Thymus (tissue), 11 donors: Measurements from ENCODE around the gene CEMP1. TPM values are rescaled to one million over a fixed set of nuclear protein-coding genes. Genes with fewer than 3 reads are reported as not detected.

Source experiments
- DNase-seq, 9 donors: peaks; one replicate each; pipeline ENCODE4 v3.0.0-alpha.2; 2013; ENCODE audit warnings: low spot score in 9 of 9, low read depth in 6 of 9, missing footprints in 1 of 9
- H3K27ac ChIP-seq, 2 donors: one replicate each; pipeline ENCODE4 v1.5.1; 2013; ENCODE audit warnings: control low read depth in 1 of 2, low read depth in 1 of 2, low read length in 1 of 2, mild to moderate bottlenecking in 1 of 2, moderate library complexity in 1 of 2
- H3K27me3 ChIP-seq, 2 donors: one replicate each; pipeline ENCODE4 v1.5.1; 2013; ENCODE audit warnings: low read length in 1 of 2; ENCODE audit not compliant: control insufficient read depth in 2 of 2, insufficient read depth in 1 of 2
- H3K36me3 ChIP-seq, 2 donors: one replicate each; pipeline ENCODE4 v1.5.1; 2013; ENCODE audit warnings: low read length in 1 of 2, mild to moderate bottlenecking in 1 of 2, moderate library complexity in 1 of 2; ENCODE audit not compliant: control insufficient read depth in 2 of 2, insufficient read depth in 2 of 2
- H3K4me1 ChIP-seq, 2 donors: one replicate each; pipeline ENCODE4 v1.5.1; 2013; ENCODE audit warnings: low read length in 2 of 2; ENCODE audit not compliant: control insufficient read depth in 2 of 2, insufficient read depth in 2 of 2
- H3K4me3 ChIP-seq, 2 donors: one replicate each; pipeline ENCODE4 v1.5.1; 2013; ENCODE audit warnings: low read length in 2 of 2, control low read depth in 1 of 2, mild to moderate bottlenecking in 1 of 2
- H3K9me3 ChIP-seq, 2 donors: one replicate each; pipeline ENCODE4 v1.5.1; 2013; ENCODE audit warnings: low read length in 1 of 2, mild to moderate bottlenecking in 1 of 2; ENCODE audit not compliant: control insufficient read depth in 2 of 2, insufficient read depth in 1 of 2
- WGBS: extraction: QIAGEN DNeasy Blood & Tissue Kit; methylation state at CpG from one replicate; pipeline ENCODE4 v1.1.7; 2013; 5-methylcytosine and 5-hydroxymethylcytosine counted together
- polyA plus RNA-seq: library from polyadenylated mRNA; stranded (reverse); fragments of 200-250 nt; gene quantifications from one replicate; pipeline ENCODE4 v1.2.3, GENCODE V29; 2013
- total RNA-seq: library from RNA; stranded (reverse); fragments of 120-200 nt; gene quantifications from one replicate; pipeline ENCODE4 v1.2.4, GENCODE V29; 2013
- donor health status: healthy.

Gene CEMP1
- total and polyA plus RNA-seq, 2 donors = 0.47 to 1.2 TPM

DNA sequence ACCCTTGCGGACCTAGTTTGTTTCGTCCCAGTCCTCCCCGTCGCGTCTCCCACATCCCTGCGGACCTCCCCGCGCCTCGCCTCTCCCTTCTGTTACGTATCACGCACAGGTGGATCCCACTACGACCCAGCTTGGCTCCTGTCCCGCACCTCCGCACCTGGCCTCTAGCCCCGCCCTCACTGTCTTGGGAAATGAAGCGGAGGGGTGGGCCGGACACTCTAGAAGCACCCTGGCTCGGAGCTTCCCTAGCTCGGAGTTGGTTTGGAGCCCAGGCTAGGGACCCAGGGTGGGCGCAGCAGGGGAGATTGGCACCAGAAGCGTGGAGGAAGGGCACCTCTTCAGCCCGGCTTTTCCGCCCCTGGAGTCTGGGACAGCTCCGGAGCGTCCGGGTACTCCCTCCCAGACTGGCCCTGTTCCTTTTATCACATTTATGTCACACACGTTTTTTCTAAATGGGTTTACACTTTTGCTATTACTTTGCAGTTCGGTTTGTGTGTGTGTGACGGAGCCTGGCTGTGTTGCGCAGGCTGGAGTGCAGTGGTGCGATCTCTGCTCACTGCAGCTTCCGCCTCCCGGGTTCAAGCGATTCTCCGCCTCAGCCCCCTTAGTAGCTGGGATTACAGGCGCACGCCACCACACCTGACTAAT is 1.4 kb upstream of the CEMP1 start:
- peak overlapping the region; percentile 59 to 74 for H3K4me3 ChIP-seq
- peak overlapping the region; percentile 88 to 97 for H3K27ac ChIP-seq
- WGBS = 1% methylated on average over 37 of the region's 37 CpGs
- peaks cover 6 to 34% of the 10 kb centered on the region in 2 donors for H3K4me1 ChIP-seq
- H3K27me3 ChIP-seq = peaks cover 0 to 23% of the 10 kb centered on the region in 2 donors
- DNase-seq = peak in 2 of 9 donors; percentile 60 to 69
- peaks cover 20 to 27% of the 10 kb centered on the region in 2 donors for H3K36me3 ChIP-seq
- peaks cover 0 to 1% of the 10 kb centered on the region in 2 donors for H3K9me3 ChIP-seq

DNA sequence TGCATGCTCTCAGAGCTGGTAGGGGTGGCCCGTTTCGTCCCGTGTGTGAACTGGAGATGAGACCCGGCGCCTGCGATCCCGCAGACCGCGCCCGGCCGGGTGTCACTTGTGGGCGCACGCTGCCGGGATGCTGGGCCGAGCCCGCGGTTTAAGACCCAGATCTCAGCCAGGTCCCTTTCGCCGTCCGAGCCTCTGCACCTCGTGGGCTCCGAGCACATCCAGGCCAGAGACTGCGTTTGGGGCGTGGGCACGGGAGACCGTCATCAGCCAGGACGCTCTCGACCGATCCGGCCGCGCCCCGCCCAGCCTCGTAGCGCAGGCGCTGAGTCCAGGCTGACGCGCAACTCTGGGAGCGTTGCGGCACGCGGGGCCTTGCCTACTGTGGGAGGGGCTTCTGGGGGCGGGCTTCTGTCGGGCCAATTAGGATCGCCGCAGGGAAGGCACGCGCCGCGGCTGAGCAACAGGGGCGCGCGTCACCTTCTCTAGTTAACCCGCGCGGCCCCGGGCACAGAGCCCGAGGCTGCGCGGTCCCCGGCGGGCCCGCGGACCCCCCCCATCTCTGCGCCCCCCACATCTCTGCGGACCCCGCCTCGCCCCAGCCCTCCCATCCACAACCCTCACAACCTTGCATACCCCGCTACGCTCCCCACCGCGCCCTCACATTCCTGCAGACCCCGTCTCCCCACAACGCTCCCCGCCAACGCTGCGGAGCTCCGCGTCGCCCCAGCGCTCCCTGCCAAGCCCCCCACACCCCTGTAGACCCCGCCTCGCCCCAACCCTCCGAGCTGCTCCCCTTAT is 687 bp upstream of the CEMP1 start:
- DNase-seq = peak; percentile 79 to 96 (median 92)
- Histone ChIP-seq H3K27me3 (peaks cover 0 to 23% of the 10 kb centered on the region in 2 donors), H3K36me3 (peaks cover 21 to 33% of the 10 kb centered on the region in 2 donors), H3K9me3 (peaks cover 0 to 1% of the 10 kb centered on the region in 2 donors), H3K27ac (peak overlapping the region; percentile 88 to 97), H3K4me3 (peak overlapping the region; percentile 60 to 74), H3K4me1 (peaks cover 6 to 29% of the 10 kb centered on the region in 2 donors)
- under 1% methylated on average over 84 of the region's 84 CpGs for WGBS

DNA sequence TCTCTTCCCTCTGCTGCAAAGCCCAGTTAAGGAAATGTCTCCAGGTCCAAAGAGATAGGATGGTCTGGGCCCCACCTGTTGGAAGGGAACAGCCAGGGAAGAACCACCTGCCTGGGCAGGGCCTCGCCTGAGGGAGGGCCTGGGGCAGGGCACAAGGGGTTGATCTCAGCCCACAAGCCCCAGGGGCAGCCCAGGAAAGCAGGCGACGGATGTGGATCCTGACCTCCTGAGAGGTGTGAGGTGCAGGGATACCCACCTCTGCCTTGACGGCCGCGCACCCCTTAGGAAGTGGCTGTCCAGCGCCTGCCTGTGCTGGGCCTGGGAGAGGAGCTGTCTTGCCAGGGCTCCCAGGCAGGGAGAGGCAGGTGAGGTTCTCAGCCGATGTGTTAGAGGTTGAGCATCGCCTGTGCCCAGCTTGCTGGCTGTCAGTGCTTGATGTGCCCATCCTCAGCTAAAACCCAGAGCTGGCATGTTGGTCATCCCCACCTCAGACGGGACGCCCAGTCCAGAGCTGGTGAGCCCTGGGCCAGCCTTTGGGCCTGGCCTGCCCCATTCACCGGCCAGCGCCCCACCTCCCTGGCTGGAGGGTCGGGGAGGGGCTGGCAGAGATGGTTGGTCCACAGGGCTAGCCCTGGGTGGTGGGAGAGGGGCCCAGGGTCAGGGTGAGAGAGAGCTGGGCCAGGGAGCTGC is 434 bp downstream of the CEMP1 start:
- 96% methylated on average over 14 of the region's 14 CpGs for WGBS
- Histone ChIP-seq H3K27ac (peak overlapping the region in 1 of 2 donors; percentile 54), H3K4me3 (peak overlapping the region in 1 of 2 donors; percentile 74), H3K27me3 (peaks cover 0 to 23% of the 10 kb centered on the region in 2 donors), H3K36me3 (peaks cover 29 to 40% of the 10 kb centered on the region in 2 donors), H3K4me1 (peaks cover 6 to 25% of the 10 kb centered on the region in 2 donors), H3K9me3 (peaks cover 0 to 1% of the 10 kb centered on the region in 2 donors)
- DNase-seq = no peak

DNA sequence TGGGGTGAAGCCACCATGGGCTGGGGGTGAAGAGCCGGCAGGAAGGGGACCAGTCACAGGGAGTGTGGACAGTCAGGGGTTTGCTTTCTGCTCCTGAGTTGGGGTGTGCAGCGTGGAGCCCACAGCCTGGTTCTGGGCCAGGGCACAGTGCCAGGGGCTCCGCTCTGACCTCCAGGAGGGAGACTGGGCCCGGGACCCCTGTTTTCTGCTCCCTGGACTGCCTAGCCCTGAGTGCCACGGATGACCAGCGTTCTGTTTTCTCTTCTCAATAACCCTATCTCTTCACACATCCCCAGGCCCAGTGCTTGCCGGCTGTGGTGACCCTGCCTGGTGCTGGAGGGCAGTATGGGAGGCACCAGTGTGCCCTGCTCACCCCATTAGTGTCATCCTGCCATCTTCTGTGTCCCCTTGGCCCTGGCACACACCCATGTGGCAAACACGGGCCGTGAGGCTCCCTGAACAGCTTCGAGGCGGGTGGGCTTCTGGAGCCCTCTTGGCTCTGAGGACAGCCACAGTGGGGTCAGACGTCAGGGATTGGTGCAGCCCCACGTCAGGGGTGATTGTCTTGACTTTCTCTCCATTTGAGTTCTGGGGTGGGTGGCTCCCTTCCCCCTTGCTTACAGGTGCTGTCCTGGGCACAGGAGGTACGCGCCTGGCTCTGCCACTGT is 1.1 kb downstream of the CEMP1 start:
- Histone ChIP-seq H3K9me3 (peaks cover 0 to 1% of the 10 kb centered on the region in 2 donors), H3K4me3 (no peak overlapping the region), H3K4me1 (peaks cover 6 to 25% of the 10 kb centered on the region in 2 donors), H3K27ac (no peak overlapping the region), H3K36me3 (peaks cover 31 to 42% of the 10 kb centered on the region in 2 donors), H3K27me3 (peaks cover 0 to 23% of the 10 kb centered on the region in 2 donors)
- WGBS = 98% methylated on average over 15 of the region's 15 CpGs
- no peak for DNase-seq

DNA sequence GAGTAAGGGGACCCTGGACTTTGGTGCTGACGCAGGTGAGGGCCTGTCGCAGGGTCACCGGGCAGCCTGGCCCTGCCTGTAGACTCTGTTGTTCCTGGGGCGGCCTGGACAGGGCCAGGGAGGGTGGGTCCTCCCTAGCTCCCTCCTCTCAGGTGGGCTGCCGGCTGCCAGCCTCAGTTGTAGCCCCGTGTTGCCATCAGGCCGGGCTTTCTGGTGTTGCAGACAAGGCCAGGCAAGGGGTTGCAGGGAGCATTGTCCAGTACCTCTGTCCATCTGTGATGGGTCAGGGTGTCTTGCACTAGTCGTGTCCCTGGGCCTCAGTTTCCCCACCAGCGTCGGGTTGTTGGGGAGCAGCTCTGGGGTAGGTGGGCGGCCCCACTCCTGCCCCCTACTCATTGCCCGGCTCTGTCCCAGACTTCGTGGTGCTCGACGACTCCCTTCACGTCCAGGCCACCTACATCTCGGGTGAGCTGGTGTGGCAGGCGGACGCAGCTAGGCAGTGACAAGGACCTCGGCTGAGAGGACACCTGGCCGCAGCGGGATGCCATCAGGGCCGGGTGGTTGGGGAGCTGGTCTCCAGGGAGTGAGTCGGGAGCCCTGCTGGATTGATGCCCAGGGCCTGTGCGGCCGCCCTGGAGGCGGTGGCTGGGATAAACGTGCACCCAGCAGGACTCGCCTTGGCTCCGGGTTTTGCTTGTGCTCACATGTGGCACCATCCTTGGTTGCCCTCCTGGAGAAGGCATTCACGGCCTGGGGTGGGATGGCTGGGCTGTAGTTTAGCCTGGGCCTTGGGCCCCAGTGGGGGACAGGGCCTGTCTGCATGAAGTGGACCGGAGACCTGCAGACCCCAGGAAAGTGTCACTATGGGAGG is 1.9 kb downstream of the CEMP1 start:
- Histone ChIP-seq H3K4me1 (peaks cover 6 to 25% of the 10 kb centered on the region in 2 donors), H3K4me3 (no peak overlapping the region), H3K27me3 (peaks cover 0 to 23% of the 10 kb centered on the region in 2 donors), H3K9me3 (peaks cover 0 to 1% of the 10 kb centered on the region in 2 donors), H3K36me3 (peaks cover 33 to 42% of the 10 kb centered on the region in 2 donors), H3K27ac (no peak overlapping the region)
- DNase-seq = no peak
- WGBS = 97% methylated on average over 32 of the region's 32 CpGs

DNA sequence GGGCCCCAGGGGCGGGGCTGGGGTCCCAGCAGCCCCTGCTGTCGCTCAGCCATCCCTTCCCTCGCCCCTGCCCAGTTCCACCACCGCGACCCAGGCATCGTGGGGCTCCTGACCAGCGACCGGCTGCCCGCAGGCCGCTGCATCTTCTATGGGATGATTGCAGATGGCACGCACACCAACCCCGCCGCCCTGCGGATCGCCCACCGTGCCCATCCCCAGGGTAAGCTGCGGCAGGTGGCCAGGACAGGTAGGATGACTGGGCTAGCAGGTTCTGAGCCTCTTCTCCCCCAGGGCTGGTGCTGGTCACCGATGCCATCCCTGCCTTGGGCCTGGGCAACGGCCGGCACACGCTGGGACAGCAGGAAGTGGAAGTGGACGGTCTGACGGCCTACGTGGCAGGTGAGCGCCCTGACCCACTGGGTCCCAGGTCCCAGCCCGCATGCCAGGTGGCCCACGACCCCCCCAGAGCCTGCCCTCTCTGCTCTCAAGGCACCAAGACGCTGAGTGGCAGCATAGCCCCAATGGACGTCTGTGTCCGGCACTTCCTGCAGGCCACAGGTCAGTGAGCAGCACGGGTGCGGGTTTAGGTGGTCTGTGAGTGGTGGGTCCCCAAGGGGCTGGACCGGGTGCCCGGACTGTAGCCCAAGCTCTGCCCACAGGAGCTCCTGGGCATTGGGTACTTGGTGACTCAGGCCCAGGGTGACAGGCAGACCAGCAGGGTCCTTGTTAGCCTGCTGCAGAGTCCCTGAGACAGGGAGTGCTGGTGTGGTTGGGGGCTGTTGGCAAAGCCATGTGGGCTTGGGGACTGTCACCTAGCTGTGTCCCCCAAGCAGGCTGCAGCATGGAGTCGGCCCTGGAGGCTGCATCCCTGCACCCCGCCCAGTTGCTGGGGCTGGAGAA is 2.8 kb downstream of the CEMP1 start:
- H3K27ac ChIP-seq = no peak overlapping the region
- H3K9me3 ChIP-seq = peaks cover 0 to 1% of the 10 kb centered on the region in 2 donors
- H3K4me1 ChIP-seq = peaks cover 6 to 27% of the 10 kb centered on the region in 2 donors
- peaks cover 42 to 49% of the 10 kb centered on the region in 2 donors for H3K36me3 ChIP-seq
- DNase-seq = no peak
- WGBS = 98% methylated on average over 36 of the region's 36 CpGs
- H3K27me3 ChIP-seq = peaks cover 0 to 16% of the 10 kb centered on the region in 2 donors
- H3K4me3 ChIP-seq = no peak overlapping the region

DNA sequence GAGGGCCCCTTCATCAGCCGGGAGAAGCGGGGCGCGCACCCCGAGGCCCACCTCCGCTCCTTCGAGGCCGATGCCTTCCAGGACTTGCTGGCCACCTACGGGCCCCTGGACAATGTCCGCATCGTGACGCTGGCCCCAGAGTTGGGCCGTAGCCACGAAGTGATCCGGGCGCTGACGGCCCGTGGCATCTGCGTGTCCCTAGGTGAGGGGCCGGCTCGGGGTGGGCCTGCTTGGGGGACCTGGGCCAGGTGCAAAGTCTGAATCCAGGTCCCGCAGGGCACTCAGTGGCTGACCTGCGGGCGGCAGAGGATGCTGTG is 3.5 kb downstream of the CEMP1 start:
- 99% methylated on average over 24 of the region's 24 CpGs for WGBS
- peaks cover 6 to 20% of the 10 kb centered on the region in 2 donors for H3K4me1 ChIP-seq
- no peak overlapping the region for H3K27ac ChIP-seq
- H3K27me3 ChIP-seq = peaks cover 0 to 14% of the 10 kb centered on the region in 2 donors
- H3K9me3 ChIP-seq = peaks cover 0 to 1% of the 10 kb centered on the region in 2 donors
- H3K4me3 ChIP-seq = no peak overlapping the region
- peaks cover 45 to 52% of the 10 kb centered on the region in 2 donors for H3K36me3 ChIP-seq
- no peak for DNase-seq
